Parathyroid adenoma (tissue), 2 donors: ENCODE measurements around the gene HSPA12A.

Experiments
- H2AFZ ChIP-seq: fragments of 300-600 bp; sonication (generic); one replicate; pipeline ENCODE4 v1.7.0; 2017; ENCODE audit warnings: antibody characterized with exemption, mild to moderate bottlenecking
- H3K27ac ChIP-seq: fragments of 300-600 bp; sonication (generic); one replicate; pipeline ENCODE4 v1.7.0; 2017
- H3K27me3 ChIP-seq: fragments of 300-600 bp; sonication (generic); one replicate; pipeline ENCODE4 v1.7.0; 2017; ENCODE audit warnings: low read length; ENCODE audit not compliant: control insufficient read depth, insufficient read depth
- H3K36me3 ChIP-seq: fragments of 300-600 bp; sonication (generic); one replicate; pipeline ENCODE4 v1.7.0; 2017; ENCODE audit warnings: low read length; ENCODE audit not compliant: control insufficient read depth, insufficient read depth
- H3K4me1 ChIP-seq: fragments of 300-600 bp; sonication (generic); one replicate; pipeline ENCODE4 v1.7.0; 2017; ENCODE audit warnings: control low read depth
- H3K4me2 ChIP-seq: fragments of 300-600 bp; sonication (generic); one replicate; pipeline ENCODE4 v1.7.0; 2017; ENCODE audit warnings: low read length
- H3K4me3 ChIP-seq: fragments of 300-600 bp; sonication (generic); one replicate; pipeline ENCODE4 v1.7.0; 2017; ENCODE audit warnings: low read depth, low read length
- H3K79me2 ChIP-seq: fragments of 300-600 bp; sonication (generic); one replicate; pipeline ENCODE4 v1.7.0; 2017; ENCODE audit warnings: control low read depth
- H3K9ac ChIP-seq: fragments of 300-600 bp; sonication (generic); one replicate; pipeline ENCODE4 v1.7.0; 2017; ENCODE audit warnings: mild to moderate bottlenecking
- H3K9me3 ChIP-seq: fragments of 300-600 bp; sonication (generic); one replicate; pipeline ENCODE4 v1.7.0; 2017; ENCODE audit warnings: low read length; ENCODE audit not compliant: control insufficient read depth
- TF ChIP-seq, protein P1 (sequence below): fragments of 300-600 bp; sonication (generic); IDR thresholded peaks from one replicate; pipeline ENCODE4 v1.7.0; 2017; ENCODE audit warnings: antibody characterized with exemption, mild to moderate bottlenecking
- donor health status: primary hyperparathyroidism.

The HSPA12A gene

GRCh38 chr10:116673866-116674265 lies 68.5 kb downstream of the HSPA12A start:
- no peak overlapping the region for H3K4me3 ChIP-seq
- TF ChIP-seq, protein P1, sequence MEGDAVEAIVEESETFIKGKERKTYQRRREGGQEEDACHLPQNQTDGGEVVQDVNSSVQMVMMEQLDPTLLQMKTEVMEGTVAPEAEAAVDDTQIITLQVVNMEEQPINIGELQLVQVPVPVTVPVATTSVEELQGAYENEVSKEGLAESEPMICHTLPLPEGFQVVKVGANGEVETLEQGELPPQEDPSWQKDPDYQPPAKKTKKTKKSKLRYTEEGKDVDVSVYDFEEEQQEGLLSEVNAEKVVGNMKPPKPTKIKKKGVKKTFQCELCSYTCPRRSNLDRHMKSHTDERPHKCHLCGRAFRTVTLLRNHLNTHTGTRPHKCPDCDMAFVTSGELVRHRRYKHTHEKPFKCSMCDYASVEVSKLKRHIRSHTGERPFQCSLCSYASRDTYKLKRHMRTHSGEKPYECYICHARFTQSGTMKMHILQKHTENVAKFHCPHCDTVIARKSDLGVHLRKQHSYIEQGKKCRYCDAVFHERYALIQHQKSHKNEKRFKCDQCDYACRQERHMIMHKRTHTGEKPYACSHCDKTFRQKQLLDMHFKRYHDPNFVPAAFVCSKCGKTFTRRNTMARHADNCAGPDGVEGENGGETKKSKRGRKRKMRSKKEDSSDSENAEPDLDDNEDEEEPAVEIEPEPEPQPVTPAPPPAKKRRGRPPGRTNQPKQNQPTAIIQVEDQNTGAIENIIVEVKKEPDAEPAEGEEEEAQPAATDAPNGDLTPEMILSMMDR: no peak
- no peaks in the 10 kb centered on the region for H3K9me3 ChIP-seq
- H3K36me3 ChIP-seq: no peaks in the 10 kb centered on the region
- no peak overlapping the region for H3K4me2 ChIP-seq
- no peak overlapping the region for H3K9ac ChIP-seq
- no peaks in the 10 kb centered on the region for H3K79me2 ChIP-seq
- no peak overlapping the region for H3K27ac ChIP-seq
- H2AFZ ChIP-seq: no peak overlapping the region
- peaks cover 12% of the 10 kb centered on the region for H3K4me1 ChIP-seq
- H3K27me3 ChIP-seq: no peaks in the 10 kb centered on the region

DNA sequence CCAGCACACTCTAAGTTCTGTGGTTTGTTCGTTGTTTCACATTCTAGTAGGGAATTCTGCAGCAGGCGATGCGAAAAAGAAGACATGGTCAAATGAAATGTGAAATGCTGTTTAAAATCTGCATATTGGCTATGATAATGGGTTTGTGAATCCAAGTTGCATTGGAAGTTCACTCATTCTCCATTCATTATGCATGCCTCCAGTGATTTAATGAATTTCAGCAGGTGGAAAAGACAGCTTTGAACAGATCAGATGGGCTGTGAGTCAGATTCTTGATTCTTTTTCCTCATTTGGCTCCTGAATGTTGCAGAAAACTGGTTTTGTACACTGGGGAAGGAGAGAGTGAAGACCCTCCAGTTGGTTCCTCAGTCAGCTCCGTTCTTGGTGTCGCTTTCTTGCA lies 69.5 kb downstream of the HSPA12A start:
- Histone ChIP-seq H3K4me1 (peaks cover 12% of the 10 kb centered on the region), H3K9me3 (no peaks in the 10 kb centered on the region), H3K27me3 (no peaks in the 10 kb centered on the region), H3K79me2 (no peaks in the 10 kb centered on the region), H3K9ac (no peak overlapping the region), H3K27ac (no peak overlapping the region), H3K4me3 (no peak overlapping the region), H3K4me2 (no peak overlapping the region), H2AFZ (no peak overlapping the region), H3K36me3 (no peaks in the 10 kb centered on the region)
- TF ChIP-seq, protein P1: no peak

- no peak overlapping the region for H3K27ac ChIP-seq
- TF ChIP-seq, protein P1: no peak
Observed at GRCh38 chr10:116671274-116671926, 71.0 kb downstream of the HSPA12A start.

DNA sequence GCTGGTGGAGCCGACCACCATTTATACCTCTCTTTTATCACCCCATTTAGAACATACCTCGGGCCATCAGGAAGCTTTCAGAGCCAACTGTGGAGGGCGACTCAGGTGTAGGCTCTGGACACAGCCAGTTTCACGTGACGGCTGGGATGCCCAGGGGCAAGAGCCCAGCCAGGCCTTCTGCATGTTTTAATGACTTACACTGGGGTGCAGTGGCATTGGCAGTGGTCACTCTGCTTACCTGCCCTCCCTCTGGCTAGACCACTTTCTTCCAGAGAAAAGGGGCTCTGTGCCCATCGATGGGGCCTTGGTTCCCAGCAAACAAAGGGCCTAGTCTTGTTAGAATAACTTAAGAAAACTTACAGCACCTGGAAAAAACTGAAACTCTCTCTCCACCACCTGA lies 71.7 kb downstream of the HSPA12A start:
- Histone ChIP-seq H3K4me1 (peaks cover 12% of the 10 kb centered on the region), H3K9me3 (no peaks in the 10 kb centered on the region), H3K27me3 (no peaks in the 10 kb centered on the region), H3K36me3 (no peaks in the 10 kb centered on the region), H3K79me2 (no peaks in the 10 kb centered on the region), H3K4me2 (no peak overlapping the region), H3K27ac (no peak overlapping the region), H3K4me3 (no peak overlapping the region), H2AFZ (no peak overlapping the region), H3K9ac (no peak overlapping the region)
- TF ChIP-seq, protein P1: no peak

More at GRCh38 chr10:116671274-116671926, 71.0 kb downstream of the HSPA12A start:
- Histone ChIP-seq H3K4me1 (peaks cover 12% of the 10 kb centered on the region), H3K4me3 (no peak overlapping the region), H2AFZ (no peak overlapping the region), H3K79me2 (no peaks in the 10 kb centered on the region), H3K9me3 (no peaks in the 10 kb centered on the region), H3K36me3 (no peaks in the 10 kb centered on the region), H3K4me2 (no peak overlapping the region), H3K9ac (no peak overlapping the region), H3K27me3 (no peaks in the 10 kb centered on the region)
